GM23338 (cell line): Measurements from ENCODE around the gene SPON2. TPM values are rescaled to one million over a fixed set of nuclear protein-coding genes. Genes with fewer than 3 reads are reported as not detected.

Experiments used
- ATAC-seq: fragments of 200-7000 bp; cut with Tn5 transposase; 3 replicates; pipeline ENCODE4 v1.9.1; 2020
- DNase-seq: peaks from one replicate; pipeline ENCODE4 v3.0.0-alpha.2; 2015; ENCODE audit warnings: low spot score
- H2AFZ ChIP-seq: fragments of 200-600 bp; sonication (generic); 2 replicates; pipeline ENCODE4 v1.8.0; 2016; ENCODE audit warnings: antibody characterized with exemption, mild to moderate bottlenecking, moderate library complexity
- H3F3A ChIP-seq: fragments of 200-600 bp; sonication (generic); replicated peaks from 2 replicates; pipeline ENCODE4 v1.8.0; 2017; ENCODE audit warnings: antibody characterized with exemption, mixed run types, low read depth
- H3K27ac ChIP-seq: fragments of 200-600 bp; sonication (generic); 2 replicates; pipeline ENCODE4 v1.6.1; 2016; ENCODE audit warnings: low read depth
- H3K27me3 ChIP-seq: fragments of 200-600 bp; sonication (generic); 2 replicates; pipeline ENCODE4 v1.8.0; 2016; ENCODE audit warnings: mild to moderate bottlenecking, mixed run types, moderate library complexity; ENCODE audit not compliant: insufficient read depth
- H3K36me3 ChIP-seq: fragments of 200-600 bp; sonication (generic); 2 replicates; pipeline ENCODE4 v1.8.0; 2016; ENCODE audit warnings: mild to moderate bottlenecking; ENCODE audit not compliant: insufficient read depth
- H3K4me1 ChIP-seq: fragments of 200-600 bp; sonication (generic); 2 replicates; pipeline ENCODE4 v1.8.0; 2016; ENCODE audit warnings: mild to moderate bottlenecking, moderate library complexity; ENCODE audit not compliant: insufficient read depth
- H3K4me2 ChIP-seq: fragments of 200-600 bp; sonication (generic); 2 replicates; pipeline ENCODE4 v1.7.1; 2017; ENCODE audit warnings: mixed run types
- H3K4me3 ChIP-seq: fragments of 200-600 bp; sonication (generic); 2 replicates; pipeline ENCODE4 v1.6.1; 2016; ENCODE audit warnings: mixed run types
- H3K79me2 ChIP-seq: fragments of 200-600 bp; sonication (generic); replicated peaks from 2 replicates; pipeline ENCODE4 v1.8.0; 2017; ENCODE audit warnings: mild to moderate bottlenecking; ENCODE audit not compliant: insufficient read depth
- H3K9me2 ChIP-seq: fragments of 200-600 bp; sonication (generic); 2 replicates; pipeline ENCODE4 v1.8.0; 2017; ENCODE audit not compliant: insufficient read depth
- H4K20me1 ChIP-seq: fragments of 200-600 bp; sonication (generic); replicated peaks from 2 replicates; pipeline ENCODE4 v1.8.0; 2017; ENCODE audit warnings: mild to moderate bottlenecking; ENCODE audit not compliant: insufficient read depth
- H3K27ac Mint-ChIP-seq: 2 replicates; pipeline ENCODE4 v1.8.0; 2020; ENCODE audit warnings: inconsistent platforms, mild to moderate bottlenecking, moderate library complexity, mixed read lengths
- H3K27me3 Mint-ChIP-seq: 3 replicates; pipeline ENCODE4 v1.8.0; 2022; ENCODE audit warnings: low read depth, mild to moderate bottlenecking, moderate library complexity, mixed read lengths, inconsistent platforms; ENCODE audit not compliant: insufficient read depth, poor library complexity
- H3K36me3 Mint-ChIP-seq: 3 replicates; pipeline ENCODE4 v1.8.0; 2021; ENCODE audit warnings: low read depth, mild to moderate bottlenecking, inconsistent platforms, moderate library complexity, mixed read lengths
- H3K4me1 Mint-ChIP-seq: 3 replicates; pipeline ENCODE4 v1.8.0; 2020; ENCODE audit warnings: mild to moderate bottlenecking, inconsistent platforms, mixed read lengths
- H3K4me3 Mint-ChIP-seq: 3 replicates; pipeline ENCODE4 v1.8.0; 2021; ENCODE audit warnings: moderate library complexity, mild to moderate bottlenecking, inconsistent platforms, mixed read lengths
- H3K9me3 Mint-ChIP-seq: 3 replicates; pipeline ENCODE4 v1.8.0; 2020; ENCODE audit warnings: moderate library complexity, mild to moderate bottlenecking, inconsistent platforms, mixed read lengths
- CTCF ChIP-seq, 2 experiments: fragments of 200-600 bp in 1 of 2; sonication (generic) in 1 of 2; conservative IDR thresholded peaks; 2 replicates each; pipeline versions ENCODE4 v1.5.1 to v1.6.1; 2016 to 2017; ENCODE audit warnings: antibody characterized with exemption in 2 of 2, low read depth in 2 of 2, mild to moderate bottlenecking in 2 of 2, moderate library complexity in 1 of 2
- ETS1 ChIP-seq: IDR thresholded peaks from 2 replicates; pipeline ENCODE4 v1.6.1; 2016; ENCODE audit warnings: antibody characterized with exemption
- EZH2 ChIP-seq: fragments of 200-600 bp; sonication (generic); IDR thresholded peaks from one replicate; pipeline ENCODE4 v1.8.0; 2017; ENCODE audit warnings: antibody characterized with exemption, mild to moderate bottlenecking, low read depth; ENCODE audit not compliant: unreplicated experiment
- JUNB ChIP-seq: IDR thresholded peaks from one replicate; pipeline ENCODE4 v1.6.1; 2016; ENCODE audit warnings: antibody characterized with exemption; ENCODE audit not compliant: unreplicated experiment
- POLR2AphosphoS5 ChIP-seq: IDR thresholded peaks from 2 replicates; pipeline ENCODE4 v1.6.1; 2016; ENCODE audit warnings: antibody characterized with exemption, low read depth
- REST ChIP-seq: IDR thresholded peaks from one replicate; pipeline ENCODE4 v1.6.1; 2018; ENCODE audit warnings: antibody characterized with exemption; ENCODE audit not compliant: unreplicated experiment
- STAT1 ChIP-seq: IDR thresholded peaks from one replicate; pipeline ENCODE4 v1.6.1; 2016; ENCODE audit warnings: antibody characterized with exemption; ENCODE audit not compliant: unreplicated experiment
- ZNF114 ChIP-seq: fragments of 250-450 bp; sonication (Bioruptor Pico); IDR thresholded peaks from 2 replicates; pipeline ENCODE4 v1.5.0; 2020; ENCODE audit warnings: mild to moderate bottlenecking, moderate library complexity
- ZNF331 ChIP-seq: fragments of 250-450 bp; sonication (Bioruptor Pico); IDR thresholded peaks from 2 replicates; pipeline ENCODE4 v1.5.0; 2020; ENCODE audit warnings: low read depth, mild to moderate bottlenecking, moderate library complexity
- polyA plus RNA-seq: library from polyadenylated mRNA; unstranded; fragments of >200 nt; fragmentation: Nextera tagmentation; extraction: Ambion mirVana; gene quantifications from 2 replicates; pipeline ENCODE4 v1.2.1, GENCODE V29; 2016
- total RNA-seq: library from RNA; depleted of rRNA; stranded (reverse); fragments of >200 nt; shearing (Covaris generic); gene quantifications from 2 replicates; pipeline ENCODE4 v1.2.3, GENCODE V29; 2014

SPON2 gene
- total and polyA plus RNA-seq, 2 experiments from 2014 or later = 2.1 to 2.4 TPM

GRCh38 chr4:1198098-1198844 lies 25.9 kb upstream of the SPON2 start:
- Mint-ChIP-seq H3K27me3 (peaks cover 6% of the 10 kb centered on the region), H3K4me1 (no peaks in the 10 kb centered on the region), H3K9me3 (no peaks in the 10 kb centered on the region), H3K36me3 (no peaks in the 10 kb centered on the region), H3K27ac (no peak overlapping the region), H3K4me3 (no peak overlapping the region)
- ATAC-seq (no peak), DNase-seq (no peak)
- no peak overlapping the region for H3K27ac ChIP-seq
- TF ChIP-seq ZNF114 (CRISPR knock-in tag) (no peak), ETS1 (no peak), CTCF (conservative IDR thresholded peaks at IDR 0.05; ENCODE audit: low read depth in 2 of 2) (no peak)
- no peaks in the 10 kb centered on the region for H3K4me1 ChIP-seq
- H3F3A ChIP-seq = no peaks in the 10 kb centered on the region
- no peaks in the 10 kb centered on the region for H3K36me3 ChIP-seq
- no peaks in the 10 kb centered on the region for H3K79me2 ChIP-seq
- H2AFZ ChIP-seq = no peak overlapping the region
- H3K27me3 ChIP-seq = no peaks in the 10 kb centered on the region
- H3K4me2 ChIP-seq = no peak overlapping the region
- H3K4me3 ChIP-seq = no peak overlapping the region
- H3K9me2 ChIP-seq = no peaks in the 10 kb centered on the region
- no peaks in the 10 kb centered on the region for H4K20me1 ChIP-seq

- Histone ChIP-seq H3K4me1 (no peaks in the 10 kb centered on the region), H3K4me2 (no peak overlapping the region), H3K27ac (no peak overlapping the region), H3K79me2 (no peaks in the 10 kb centered on the region), H3K4me3 (no peak overlapping the region), H3K36me3 (no peaks in the 10 kb centered on the region), H4K20me1 (no peaks in the 10 kb centered on the region), H3K9me2 (no peaks in the 10 kb centered on the region), H3K27me3 (no peaks in the 10 kb centered on the region), H2AFZ (no peak overlapping the region), H3F3A (no peaks in the 10 kb centered on the region)
- DNase-seq = no peak
- ATAC-seq = no peak
- H3K27ac Mint-ChIP-seq = no peak overlapping the region
- H3K4me3 Mint-ChIP-seq = no peak overlapping the region
- H3K4me1 Mint-ChIP-seq = no peaks in the 10 kb centered on the region
- H3K36me3 Mint-ChIP-seq = no peaks in the 10 kb centered on the region
- H3K27me3 Mint-ChIP-seq = peaks cover 6% of the 10 kb centered on the region
- H3K9me3 Mint-ChIP-seq = no peaks in the 10 kb centered on the region
- TF ChIP-seq ETS1 (no peak), CTCF (conservative IDR thresholded peaks at IDR 0.05; ENCODE audit: low read depth in 2 of 2) (no peak), JUNB (no peak), STAT1 (no peak), EZH2 (no peak), REST (no peak), POLR2AphosphoS5 (no peak), ZNF331 (no peak)
Observed at GRCh38 chr4:1196421-1197183, 24.2 kb upstream of the SPON2 start.
